NT2/D1 (cell line): ENCODE results near the gene DOCK2.

ENCODE experiments used
- SUZ12 ChIP-seq: IDR thresholded peaks from 2 replicates; pipeline ENCODE4 v1.6.1; 2011; ENCODE audit not compliant: insufficient read length, insufficient read depth; ENCODE audit errors: extremely low read depth
- YY1 ChIP-seq: IDR thresholded peaks from 2 replicates; pipeline ENCODE4 v1.6.1; 2011; ENCODE audit not compliant: insufficient read length, insufficient read depth
- ZNF274 ChIP-seq: IDR thresholded peaks from 2 replicates; pipeline ENCODE4 v1.6.1; 2011; ENCODE audit warnings: mild to moderate bottlenecking, low read depth, low read length

GRCh38 chr5:170008376-170008775 lies 371.3 kb downstream of the DOCK2 start:
- TF ChIP-seq YY1 (no peak), SUZ12 (no peak), ZNF274 (no peak)
